ENCODE data around the gene SKI.

Gene SKI

GRCh38 chr1:2267051-2267830, 39.1 kb downstream of the SKI start:
- DNase-seq, result no peak

GRCh38 chr1:2267862-2268261, 39.7 kb downstream of the SKI start:
- no peak for DNase-seq

- DNase-seq, result no peak
Measured at GRCh38 chr1:2268285-2269056, 40.4 kb downstream of the SKI start.

- DNase-seq, result no peak
Measured at GRCh38 chr1:2269193-2269921, 41.2 kb downstream of the SKI start.

GRCh38 chr1:2269922-2270259, 41.8 kb downstream of the SKI start:
- no peak for DNase-seq

- DNase-seq, result no peak
Measured at GRCh38 chr1:2270260-2271100, 42.4 kb downstream of the SKI start.

- DNase-seq, result no peak
Measured at GRCh38 chr1:2271211-2271721, 43.1 kb downstream of the SKI start.

- DNase-seq, result no peak
Measured at GRCh38 chr1:2271841-2272655, 43.9 kb downstream of the SKI start.

- no peak for DNase-seq
Measured at GRCh38 chr1:2272686-2273400, 44.7 kb downstream of the SKI start.

GRCh38 chr1:2273401-2274090, 45.4 kb downstream of the SKI start:
- DNase-seq, result no peak

GRCh38 chr1:2274231-2274928, 46.3 kb downstream of the SKI start:
- DNase-seq, result no peak

GRCh38 chr1:2274929-2275475, 46.9 kb downstream of the SKI start:
- DNase-seq, result no peak

GRCh38 chr1:2275796-2276536, 47.8 kb downstream of the SKI start:
- no peak for DNase-seq

GRCh38 chr1:2276803-2277580, 48.9 kb downstream of the SKI start:
- no peak for DNase-seq

- no peak for DNase-seq
Measured at GRCh38 chr1:2277741-2278488, 49.8 kb downstream of the SKI start.

GRCh38 chr1:2278591-2279209, 50.6 kb downstream of the SKI start:
- DNase-seq, result no peak

GRCh38 chr1:2279210-2279639, 51.1 kb downstream of the SKI start:
- DNase-seq, result no peak

Data from NCI-H1417 treated with DMSO at 0.1 percent for 48 hours (cell line).